Hepatocyte (in vitro differentiated cells): ENCODE data around the gene ZNF248.

Source experiments
- EZH2 ChIP-seq: fragments of 200-600 bp; sonication (generic); IDR thresholded peaks from 2 replicates; pipeline ENCODE4 v1.6.1; 2016; ENCODE audit warnings: antibody characterized with exemption, mild to moderate bottlenecking, borderline replicate concordance
- TF ChIP-seq, protein P1 (sequence below): fragments of 200-600 bp; sonication (generic); IDR thresholded peaks from 2 replicates; pipeline ENCODE4 v1.5.1; 2016; ENCODE audit warnings: antibody characterized with exemption, mild to moderate bottlenecking; ENCODE audit not compliant: poor library complexity

DNA sequence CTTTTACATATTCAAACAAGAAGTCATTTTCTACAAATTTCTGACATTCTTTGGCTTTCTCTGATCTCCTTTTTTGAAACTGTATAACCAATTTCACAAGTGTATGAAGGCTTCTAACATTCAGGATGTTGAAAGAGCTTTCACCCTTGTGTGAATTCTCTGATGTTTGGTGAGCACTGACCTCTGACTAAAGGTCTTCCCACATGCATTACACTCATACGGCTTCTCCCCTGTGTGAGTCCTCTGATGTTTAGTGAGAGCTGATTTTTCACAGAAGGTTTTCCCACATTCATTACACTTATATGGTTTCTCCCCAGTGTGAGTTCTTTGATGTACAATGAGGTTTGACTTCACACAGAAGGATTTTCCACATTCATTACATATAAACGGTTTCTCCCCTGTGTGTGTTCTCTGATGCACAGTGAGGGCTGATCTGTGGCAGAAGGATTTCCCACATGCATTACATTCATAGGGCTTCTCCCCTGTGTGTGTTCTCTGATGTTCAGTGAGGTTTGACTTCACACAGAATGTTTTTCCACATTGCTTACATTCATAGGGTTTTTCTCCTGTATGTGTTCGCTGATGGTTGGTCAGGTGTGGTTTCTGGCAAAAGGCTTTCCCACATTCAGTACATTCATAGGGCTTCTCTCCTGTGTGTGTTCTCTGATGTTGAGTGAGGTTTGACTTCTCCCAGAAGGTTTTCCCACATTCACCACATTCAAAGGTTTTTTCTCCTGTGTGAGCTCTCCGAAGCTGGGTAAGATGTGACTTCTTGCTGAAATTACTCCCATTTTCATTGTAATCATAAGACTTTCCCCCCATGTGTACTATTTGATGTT lies 25.7 kb downstream of the ZNF248 start:
- TF ChIP-seq, protein P1, sequence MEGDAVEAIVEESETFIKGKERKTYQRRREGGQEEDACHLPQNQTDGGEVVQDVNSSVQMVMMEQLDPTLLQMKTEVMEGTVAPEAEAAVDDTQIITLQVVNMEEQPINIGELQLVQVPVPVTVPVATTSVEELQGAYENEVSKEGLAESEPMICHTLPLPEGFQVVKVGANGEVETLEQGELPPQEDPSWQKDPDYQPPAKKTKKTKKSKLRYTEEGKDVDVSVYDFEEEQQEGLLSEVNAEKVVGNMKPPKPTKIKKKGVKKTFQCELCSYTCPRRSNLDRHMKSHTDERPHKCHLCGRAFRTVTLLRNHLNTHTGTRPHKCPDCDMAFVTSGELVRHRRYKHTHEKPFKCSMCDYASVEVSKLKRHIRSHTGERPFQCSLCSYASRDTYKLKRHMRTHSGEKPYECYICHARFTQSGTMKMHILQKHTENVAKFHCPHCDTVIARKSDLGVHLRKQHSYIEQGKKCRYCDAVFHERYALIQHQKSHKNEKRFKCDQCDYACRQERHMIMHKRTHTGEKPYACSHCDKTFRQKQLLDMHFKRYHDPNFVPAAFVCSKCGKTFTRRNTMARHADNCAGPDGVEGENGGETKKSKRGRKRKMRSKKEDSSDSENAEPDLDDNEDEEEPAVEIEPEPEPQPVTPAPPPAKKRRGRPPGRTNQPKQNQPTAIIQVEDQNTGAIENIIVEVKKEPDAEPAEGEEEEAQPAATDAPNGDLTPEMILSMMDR: no peak
- TF ChIP-seq EZH2: no peak
